ENCODE data around the gene SMIM33.
"Not testable (repeated sequence)": the region's sequence is repeated elsewhere in the genome, so short reads cannot be mapped to it uniquely, and the experiment has no call there.

DNA sequence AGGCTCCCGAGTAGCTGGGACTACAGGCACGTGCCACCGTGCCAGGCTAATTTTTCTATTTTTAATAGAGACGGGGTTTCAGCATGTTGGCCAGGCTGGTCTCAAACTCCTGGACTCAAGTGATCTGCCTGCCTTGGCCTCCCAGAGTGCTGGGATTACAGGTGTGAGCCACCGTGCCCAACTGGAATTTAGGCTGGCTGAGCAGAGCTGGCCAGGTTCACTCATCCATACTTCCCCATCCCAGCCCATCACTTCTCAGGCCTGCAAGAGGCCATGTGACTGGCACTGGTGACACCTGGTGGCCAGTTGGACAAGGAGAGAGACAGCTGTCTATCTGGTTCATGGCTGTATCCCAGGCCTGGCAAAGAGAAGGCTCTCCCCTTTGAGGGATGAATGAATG is 42.6 kb downstream of the SMIM33 start:
- peak; percentile 95 for TF ChIP-seq RAD21 (IDR thresholded peaks at IDR 0.05; ENCODE audit: insufficient read depth, low read depth, low read length)
- not testable (repeated sequence) for TF ChIP-seq POLR2A (IDR thresholded peaks at IDR 0.05; ENCODE audit: low read depth, low read length); STAT3 (IDR thresholded peaks at IDR 0.05; ENCODE audit: low read depth, low read length); CBFB (IDR thresholded peaks at IDR 0.05; ENCODE audit: low read depth); POLR2AphosphoS5 (IDR thresholded peaks at IDR 0.05; ENCODE audit: low read length)
- TF ChIP-seq, protein P1, sequence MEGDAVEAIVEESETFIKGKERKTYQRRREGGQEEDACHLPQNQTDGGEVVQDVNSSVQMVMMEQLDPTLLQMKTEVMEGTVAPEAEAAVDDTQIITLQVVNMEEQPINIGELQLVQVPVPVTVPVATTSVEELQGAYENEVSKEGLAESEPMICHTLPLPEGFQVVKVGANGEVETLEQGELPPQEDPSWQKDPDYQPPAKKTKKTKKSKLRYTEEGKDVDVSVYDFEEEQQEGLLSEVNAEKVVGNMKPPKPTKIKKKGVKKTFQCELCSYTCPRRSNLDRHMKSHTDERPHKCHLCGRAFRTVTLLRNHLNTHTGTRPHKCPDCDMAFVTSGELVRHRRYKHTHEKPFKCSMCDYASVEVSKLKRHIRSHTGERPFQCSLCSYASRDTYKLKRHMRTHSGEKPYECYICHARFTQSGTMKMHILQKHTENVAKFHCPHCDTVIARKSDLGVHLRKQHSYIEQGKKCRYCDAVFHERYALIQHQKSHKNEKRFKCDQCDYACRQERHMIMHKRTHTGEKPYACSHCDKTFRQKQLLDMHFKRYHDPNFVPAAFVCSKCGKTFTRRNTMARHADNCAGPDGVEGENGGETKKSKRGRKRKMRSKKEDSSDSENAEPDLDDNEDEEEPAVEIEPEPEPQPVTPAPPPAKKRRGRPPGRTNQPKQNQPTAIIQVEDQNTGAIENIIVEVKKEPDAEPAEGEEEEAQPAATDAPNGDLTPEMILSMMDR (IDR thresholded peaks at IDR 0.05 in 2 of 3, conservative IDR thresholded peaks at IDR 0.05 in 1 of 3; ENCODE audit: control insufficient read depth in 2 of 3, extremely low read depth in 1 of 3, insufficient read depth in 1 of 3, low read depth in 3 of 3, low read length in 3 of 3) = peak; percentile 75 to 93 (median 80); a peak in 5 of 6 replicates

Data from GM12878 (cell line).